ENCODE data around the gene ACAD8. TPM values are rescaled to one million over a fixed set of nuclear protein-coding genes. Genes with fewer than 3 reads are reported as not detected.
A peak's percentile ranks its signal among the peaks of the same experiment; 100 is the strongest.

The ACAD8 gene
- 24.0 TPM for polyA plus RNA-seq (2013)

DNA sequence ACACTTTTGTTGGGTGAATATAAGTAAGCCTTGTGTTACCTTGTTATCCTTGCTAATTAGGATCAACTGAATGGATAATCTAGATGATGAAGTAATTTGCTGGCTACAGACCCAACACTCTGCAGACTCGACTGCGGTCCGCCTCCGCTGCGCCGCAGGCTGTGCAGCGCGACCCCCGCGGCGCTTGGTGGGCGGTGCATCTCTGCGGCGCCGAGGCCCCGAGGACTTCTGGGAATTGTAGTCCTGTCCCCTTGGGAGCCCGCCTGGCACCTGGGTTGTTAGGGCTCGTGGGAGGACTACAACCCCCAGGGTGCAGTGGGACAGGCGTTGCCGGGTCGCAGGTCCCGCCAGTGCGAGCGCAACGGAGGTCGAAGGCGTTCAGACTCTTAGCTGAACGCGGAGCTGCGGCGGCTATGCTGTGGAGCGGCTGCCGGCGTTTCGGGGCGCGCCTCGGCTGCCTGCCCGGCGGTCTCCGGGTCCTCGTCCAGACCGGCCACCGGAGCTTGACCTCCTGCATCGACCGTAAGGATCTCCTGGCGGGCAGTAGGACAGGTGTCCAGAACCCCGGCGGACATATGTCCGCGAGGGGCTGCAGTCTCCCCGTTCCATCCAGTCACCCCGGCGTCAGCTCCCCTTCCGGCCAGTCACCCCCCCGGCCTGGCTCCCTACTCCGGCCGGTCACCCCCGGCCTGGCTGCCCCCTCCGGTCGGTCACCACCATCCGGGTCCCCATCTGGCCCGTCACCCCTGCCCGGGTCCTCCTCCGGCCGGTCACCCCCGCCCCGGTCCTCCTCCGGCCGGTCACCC lies at the start of gene ACAD8, which contains the start of gene THYN1:
ACAD8 (plus strand) TSS at position 381 of the 806 bp plus-strand sequence; CDS start at position 414, 33 bp downstream.
THYN1 (minus strand) TSS at position 165 of the 806 bp plus-strand sequence. CDS start 470 bp downstream, outside the sequence.
- Histone ChIP-seq H3K27ac (ENCODE audit: insufficient read depth in 1 of 2, low read depth in 1 of 2, low read length in 2 of 2, poor library complexity in 1 of 2, severe bottlenecking in 2 of 2) (peak within 1 kb of the TSS in 1 of 2 experiments; percentile 62), H3K4me3 (ENCODE audit: control insufficient read depth in 1 of 7, extremely low read depth in 1 of 7, insufficient read depth in 4 of 7, low read depth in 2 of 7, low read length in 6 of 7) (peak within 1 kb of the TSS; percentile 90 to 100 (median 97)), H3K4me1 (ENCODE audit: control extremely low read depth in 1 of 4, control insufficient read depth in 4 of 4, insufficient read depth in 4 of 4, low read length in 3 of 4) (peaks cover 9 to 20% (median 12%) of the 10 kb centered on the region in 4 experiments), H3K27me3 (replicated peaks in 2 of 5; ENCODE audit: control insufficient read depth in 4 of 5, insufficient read depth in 5 of 5, low read length in 4 of 5) (no peaks in the 10 kb centered on the region), H3K9me3 (ENCODE audit: control extremely low read depth in 1 of 5, control insufficient read depth in 4 of 5, insufficient read depth in 2 of 5, low read depth in 1 of 5, low read length in 4 of 5) (no peaks in the 10 kb centered on the region), H3K36me3 (ENCODE audit: control insufficient read depth in 4 of 4, insufficient read depth in 4 of 4, low read length in 3 of 4) (peaks cover 0 to 34% (median 29%) of the 10 kb centered on the region in 4 experiments)
- under 1% methylated on average over 60 of the region's 70 CpGs for WGBS (ENCODE audit: insufficient coverage)
- peak; percentile 97 to 99 (median 99) for DNase-seq
- ChIA-PET CTCF (interaction anchor here (1.6 kb wide), 1 partner anchor 14 kb away, joined by 3 read pairs; no protein-coding TSS in a partner anchor), POLR2A (interaction anchor here (1.0 kb wide), 1 partner anchor 29 kb away, joined by 3 read pairs; the partner anchor contains the start of genes NCAPD3 and VPS26B)

DNA sequence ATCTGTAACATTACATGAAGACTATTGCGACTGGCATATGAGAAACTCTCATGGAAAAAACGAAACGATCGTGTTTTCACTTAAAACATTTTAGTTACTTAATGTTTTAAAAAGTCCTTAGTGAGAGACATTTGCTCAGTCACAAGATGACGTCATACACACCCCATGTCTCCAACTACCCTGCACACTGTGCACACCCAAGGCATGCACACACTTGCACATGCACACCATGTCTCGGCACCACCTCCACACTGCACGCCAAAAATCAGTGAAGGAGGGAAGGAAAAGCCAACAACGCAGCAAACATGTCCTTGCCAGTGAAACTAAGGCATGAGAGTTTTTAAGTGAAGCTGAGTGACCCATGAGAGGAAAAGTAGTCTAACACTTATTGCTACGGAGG lies 47.6 kb upstream of the ACAD8 start:
- Histone ChIP-seq H3K36me3 (ENCODE audit: control insufficient read depth in 4 of 4, insufficient read depth in 4 of 4, low read length in 3 of 4) (peaks cover 18 to 85% (median 72%) of the 10 kb centered on the region in 4 experiments), H3K4me3 (ENCODE audit: control insufficient read depth in 1 of 7, extremely low read depth in 1 of 7, insufficient read depth in 4 of 7, low read depth in 2 of 7, low read length in 6 of 7) (no peak overlapping the region), H3K9me3 (ENCODE audit: control extremely low read depth in 1 of 5, control insufficient read depth in 4 of 5, insufficient read depth in 2 of 5, low read depth in 1 of 5, low read length in 4 of 5) (no peaks in the 10 kb centered on the region), H3K27me3 (replicated peaks in 2 of 5; ENCODE audit: control insufficient read depth in 4 of 5, insufficient read depth in 5 of 5, low read length in 4 of 5) (no peaks in the 10 kb centered on the region), H3K4me1 (ENCODE audit: control extremely low read depth in 1 of 4, control insufficient read depth in 4 of 4, insufficient read depth in 4 of 4, low read length in 3 of 4) (no peaks in the 10 kb centered on the region), H3K27ac (ENCODE audit: insufficient read depth in 1 of 2, low read depth in 1 of 2, low read length in 2 of 2, poor library complexity in 1 of 2, severe bottlenecking in 2 of 2) (no peak overlapping the region)
- CTCF ChIA-PET = interaction anchor here (1.0 to 2.0 kb wide), 2 partner anchors 11 to 39 kb away, joined by 3 to 8 read pairs; no protein-coding TSS in a partner anchor
- no peak for DNase-seq
- 95% methylated on average over 4 of the region's 9 CpGs for WGBS (ENCODE audit: insufficient coverage)
- POLR2A ChIA-PET = no interaction called here

DNA sequence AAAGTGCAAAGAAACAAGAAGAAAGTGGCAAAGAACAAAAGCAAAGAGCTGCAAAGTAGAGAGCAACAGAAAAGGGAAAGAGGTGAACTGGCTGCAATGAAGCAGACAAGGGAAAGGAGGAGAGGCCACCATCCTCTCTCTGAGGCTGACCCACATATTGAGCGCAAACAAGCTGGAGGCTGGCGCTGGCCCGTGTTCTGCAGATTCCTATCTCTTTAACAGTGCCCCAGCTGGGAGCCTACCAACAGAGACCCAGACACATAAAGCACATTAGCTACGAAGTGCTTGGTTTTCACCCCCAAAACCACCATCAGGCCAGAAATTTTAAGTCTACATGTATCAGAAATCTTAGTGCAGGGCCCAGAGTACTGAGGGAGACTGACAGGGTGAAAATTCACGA lies 47.2 kb upstream of the ACAD8 start:
- ChIA-PET CTCF (interaction anchor here (1.0 to 2.0 kb wide), 2 partner anchors 11 to 38 kb away, joined by 3 to 8 read pairs; no protein-coding TSS in a partner anchor), POLR2A (no interaction called here)
- H3K9me3 ChIP-seq (ENCODE audit: control extremely low read depth in 1 of 5, control insufficient read depth in 4 of 5, insufficient read depth in 2 of 5, low read depth in 1 of 5, low read length in 4 of 5) = no peaks in the 10 kb centered on the region
- no peak overlapping the region for H3K27ac ChIP-seq (ENCODE audit: insufficient read depth in 1 of 2, low read depth in 1 of 2, low read length in 2 of 2, poor library complexity in 1 of 2, severe bottlenecking in 2 of 2)
- no peaks in the 10 kb centered on the region for H3K4me1 ChIP-seq (ENCODE audit: control extremely low read depth in 1 of 4, control insufficient read depth in 4 of 4, insufficient read depth in 4 of 4, low read length in 3 of 4)
- H3K27me3 ChIP-seq (replicated peaks in 2 of 5; ENCODE audit: control insufficient read depth in 4 of 5, insufficient read depth in 5 of 5, low read length in 4 of 5) = no peaks in the 10 kb centered on the region
- WGBS (ENCODE audit: insufficient coverage) = 100% methylated on average over 1 of the region's 5 CpGs
- no peak overlapping the region for H3K4me3 ChIP-seq (ENCODE audit: control insufficient read depth in 1 of 7, extremely low read depth in 1 of 7, insufficient read depth in 4 of 7, low read depth in 2 of 7, low read length in 6 of 7)
- no peak for DNase-seq
- peaks cover 18 to 84% (median 70%) of the 10 kb centered on the region in 4 experiments for H3K36me3 ChIP-seq (ENCODE audit: control insufficient read depth in 4 of 4, insufficient read depth in 4 of 4, low read length in 3 of 4)

DNA sequence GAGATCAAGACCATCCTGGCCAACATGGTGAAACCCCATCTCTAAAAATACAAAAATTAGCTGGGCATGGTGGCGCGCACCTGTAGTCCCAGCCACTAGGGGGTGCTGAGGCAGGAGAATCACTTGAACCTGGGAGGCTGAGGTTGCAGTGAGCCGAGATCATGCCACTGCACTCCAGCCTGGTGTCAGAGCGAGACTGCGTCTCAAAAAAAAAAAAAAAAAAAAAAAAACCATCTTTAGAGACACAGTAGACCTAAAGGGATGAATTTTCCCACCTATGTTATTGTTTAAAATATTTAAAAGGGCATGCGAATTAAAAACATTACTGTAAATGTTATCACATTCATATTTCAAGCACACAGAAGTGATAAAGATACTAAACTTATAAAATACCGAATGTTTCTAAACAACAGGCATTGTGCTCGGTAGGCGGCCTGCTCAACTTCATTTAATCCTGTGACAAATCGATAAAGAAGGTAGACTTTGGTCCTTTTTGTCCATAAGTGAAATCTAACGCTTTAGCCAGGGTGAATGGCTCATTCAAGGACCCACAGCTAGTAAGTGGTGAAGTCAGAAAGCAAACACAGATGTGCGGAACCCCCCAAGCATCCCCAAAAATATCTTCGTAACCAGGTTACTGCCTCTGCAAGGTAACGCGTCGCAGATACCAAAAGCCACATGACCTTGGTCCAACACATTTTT lies 45.7 kb upstream of the ACAD8 start:
- ChIA-PET CTCF (interaction anchor here (0.7 to 3.6 kb wide), 6 partner anchors 17 to 133 kb away, joined by 3 to 17 read pairs (median 4); partner anchors contain the start of genes NCAPD3 and VPS26B), POLR2A (interaction anchor here (1.5 kb wide), 1 partner anchor 17 kb away, joined by 4 read pairs; the partner anchor contains the start of genes NCAPD3 and VPS26B)
- H3K4me1 ChIP-seq (ENCODE audit: control extremely low read depth in 1 of 4, control insufficient read depth in 4 of 4, insufficient read depth in 4 of 4, low read length in 3 of 4) = no peaks in the 10 kb centered on the region
- H3K36me3 ChIP-seq (ENCODE audit: control insufficient read depth in 4 of 4, insufficient read depth in 4 of 4, low read length in 3 of 4) = peaks cover 14 to 73% (median 57%) of the 10 kb centered on the region in 4 experiments
- no peak overlapping the region for H3K27ac ChIP-seq (ENCODE audit: insufficient read depth in 1 of 2, low read depth in 1 of 2, low read length in 2 of 2, poor library complexity in 1 of 2, severe bottlenecking in 2 of 2)
- peak; percentile 36 to 61 (median 58) for DNase-seq
- H3K9me3 ChIP-seq (ENCODE audit: control extremely low read depth in 1 of 5, control insufficient read depth in 4 of 5, insufficient read depth in 2 of 5, low read depth in 1 of 5, low read length in 4 of 5) = no peaks in the 10 kb centered on the region
- H3K4me3 ChIP-seq (ENCODE audit: control insufficient read depth in 1 of 7, extremely low read depth in 1 of 7, insufficient read depth in 4 of 7, low read depth in 2 of 7, low read length in 6 of 7) = no peak overlapping the region
- WGBS (ENCODE audit: insufficient coverage) = 97% methylated on average over 12 of the region's 16 CpGs
- no peaks in the 10 kb centered on the region for H3K27me3 ChIP-seq (replicated peaks in 2 of 5; ENCODE audit: control insufficient read depth in 4 of 5, insufficient read depth in 5 of 5, low read length in 4 of 5)

DNA sequence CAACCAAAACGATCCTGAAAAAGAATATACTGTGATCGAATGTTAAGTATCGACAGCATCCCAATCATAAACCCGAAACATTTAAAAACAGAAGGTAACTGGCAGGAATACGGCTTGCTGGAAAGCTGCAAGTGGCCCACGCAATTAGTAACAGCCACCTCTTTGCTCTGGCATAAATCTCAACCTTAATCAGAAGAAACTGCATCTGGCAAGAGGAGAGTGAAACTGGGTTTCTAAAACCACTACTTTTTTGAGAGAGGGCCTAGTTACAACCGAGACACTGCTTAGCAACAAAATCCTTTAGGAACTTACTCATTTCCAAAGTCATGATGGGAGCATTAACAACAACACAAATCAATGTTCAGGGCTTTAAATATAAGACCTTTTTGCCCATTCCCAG lies 37.5 kb upstream of the ACAD8 start:
- no peaks in the 10 kb centered on the region for H3K27me3 ChIP-seq (replicated peaks in 2 of 5; ENCODE audit: control insufficient read depth in 4 of 5, insufficient read depth in 5 of 5, low read length in 4 of 5)
- POLR2A ChIA-PET = no interaction called here
- no peaks in the 10 kb centered on the region for H3K9me3 ChIP-seq (ENCODE audit: control extremely low read depth in 1 of 5, control insufficient read depth in 4 of 5, insufficient read depth in 2 of 5, low read depth in 1 of 5, low read length in 4 of 5)
- no peak overlapping the region for H3K27ac ChIP-seq (ENCODE audit: insufficient read depth in 1 of 2, low read depth in 1 of 2, low read length in 2 of 2, poor library complexity in 1 of 2, severe bottlenecking in 2 of 2)
- H3K36me3 ChIP-seq (ENCODE audit: control insufficient read depth in 4 of 4, insufficient read depth in 4 of 4, low read length in 3 of 4) = peaks cover 7 to 51% (median 27%) of the 10 kb centered on the region in 4 experiments
- no peak overlapping the region for H3K4me3 ChIP-seq (ENCODE audit: control insufficient read depth in 1 of 7, extremely low read depth in 1 of 7, insufficient read depth in 4 of 7, low read depth in 2 of 7, low read length in 6 of 7)
- CTCF ChIA-PET = no interaction called here
- H3K4me1 ChIP-seq (ENCODE audit: control extremely low read depth in 1 of 4, control insufficient read depth in 4 of 4, insufficient read depth in 4 of 4, low read length in 3 of 4) = no peaks in the 10 kb centered on the region
- WGBS (ENCODE audit: insufficient coverage) = 97% methylated on average over 7 of the region's 7 CpGs
- no peak for DNase-seq

DNA sequence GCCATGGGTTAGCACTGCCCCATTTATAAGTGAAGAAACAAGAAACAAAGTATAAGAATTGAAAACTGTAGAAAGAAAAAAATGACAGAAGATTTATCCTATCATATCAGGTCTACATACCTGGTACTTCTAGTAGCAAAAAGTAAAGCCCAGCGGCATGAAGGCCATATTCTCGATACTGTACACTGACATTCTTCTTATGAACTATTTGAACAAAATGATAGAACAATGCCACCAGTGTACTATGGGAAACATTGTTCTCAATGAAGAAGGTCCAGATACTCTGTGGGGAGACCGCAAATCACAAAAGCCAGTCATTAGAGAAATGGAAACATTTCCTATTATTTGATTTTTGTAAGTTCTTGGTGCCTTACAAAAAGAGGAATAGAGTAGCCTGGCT lies 36.6 kb upstream of the ACAD8 start:
- 96% methylated on average over 3 of the region's 3 CpGs for WGBS (ENCODE audit: insufficient coverage)
- ChIA-PET POLR2A (no interaction called here), CTCF (no interaction called here)
- Histone ChIP-seq H3K4me1 (ENCODE audit: control extremely low read depth in 1 of 4, control insufficient read depth in 4 of 4, insufficient read depth in 4 of 4, low read length in 3 of 4) (peaks cover 0 to 3% (median 0%) of the 10 kb centered on the region in 4 experiments), H3K27ac (ENCODE audit: insufficient read depth in 1 of 2, low read depth in 1 of 2, low read length in 2 of 2, poor library complexity in 1 of 2, severe bottlenecking in 2 of 2) (no peak overlapping the region), H3K36me3 (ENCODE audit: control insufficient read depth in 4 of 4, insufficient read depth in 4 of 4, low read length in 3 of 4) (peaks cover 7 to 51% (median 26%) of the 10 kb centered on the region in 4 experiments), H3K9me3 (ENCODE audit: control extremely low read depth in 1 of 5, control insufficient read depth in 4 of 5, insufficient read depth in 2 of 5, low read depth in 1 of 5, low read length in 4 of 5) (no peaks in the 10 kb centered on the region), H3K4me3 (ENCODE audit: control insufficient read depth in 1 of 7, extremely low read depth in 1 of 7, insufficient read depth in 4 of 7, low read depth in 2 of 7, low read length in 6 of 7) (no peak overlapping the region), H3K27me3 (replicated peaks in 2 of 5; ENCODE audit: control insufficient read depth in 4 of 5, insufficient read depth in 5 of 5, low read length in 4 of 5) (no peaks in the 10 kb centered on the region)
- DNase-seq = no peak

All from common myeloid progenitor, CD34-positive (primary cell).